ENCODE measurements around the gene SV2B.
A peak's percentile ranks its signal among the peaks of the same experiment; 100 is the strongest.

Gene SV2B, protein sequence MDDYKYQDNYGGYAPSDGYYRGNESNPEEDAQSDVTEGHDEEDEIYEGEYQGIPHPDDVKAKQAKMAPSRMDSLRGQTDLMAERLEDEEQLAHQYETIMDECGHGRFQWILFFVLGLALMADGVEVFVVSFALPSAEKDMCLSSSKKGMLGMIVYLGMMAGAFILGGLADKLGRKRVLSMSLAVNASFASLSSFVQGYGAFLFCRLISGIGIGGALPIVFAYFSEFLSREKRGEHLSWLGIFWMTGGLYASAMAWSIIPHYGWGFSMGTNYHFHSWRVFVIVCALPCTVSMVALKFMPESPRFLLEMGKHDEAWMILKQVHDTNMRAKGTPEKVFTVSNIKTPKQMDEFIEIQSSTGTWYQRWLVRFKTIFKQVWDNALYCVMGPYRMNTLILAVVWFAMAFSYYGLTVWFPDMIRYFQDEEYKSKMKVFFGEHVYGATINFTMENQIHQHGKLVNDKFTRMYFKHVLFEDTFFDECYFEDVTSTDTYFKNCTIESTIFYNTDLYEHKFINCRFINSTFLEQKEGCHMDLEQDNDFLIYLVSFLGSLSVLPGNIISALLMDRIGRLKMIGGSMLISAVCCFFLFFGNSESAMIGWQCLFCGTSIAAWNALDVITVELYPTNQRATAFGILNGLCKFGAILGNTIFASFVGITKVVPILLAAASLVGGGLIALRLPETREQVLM

DNA sequence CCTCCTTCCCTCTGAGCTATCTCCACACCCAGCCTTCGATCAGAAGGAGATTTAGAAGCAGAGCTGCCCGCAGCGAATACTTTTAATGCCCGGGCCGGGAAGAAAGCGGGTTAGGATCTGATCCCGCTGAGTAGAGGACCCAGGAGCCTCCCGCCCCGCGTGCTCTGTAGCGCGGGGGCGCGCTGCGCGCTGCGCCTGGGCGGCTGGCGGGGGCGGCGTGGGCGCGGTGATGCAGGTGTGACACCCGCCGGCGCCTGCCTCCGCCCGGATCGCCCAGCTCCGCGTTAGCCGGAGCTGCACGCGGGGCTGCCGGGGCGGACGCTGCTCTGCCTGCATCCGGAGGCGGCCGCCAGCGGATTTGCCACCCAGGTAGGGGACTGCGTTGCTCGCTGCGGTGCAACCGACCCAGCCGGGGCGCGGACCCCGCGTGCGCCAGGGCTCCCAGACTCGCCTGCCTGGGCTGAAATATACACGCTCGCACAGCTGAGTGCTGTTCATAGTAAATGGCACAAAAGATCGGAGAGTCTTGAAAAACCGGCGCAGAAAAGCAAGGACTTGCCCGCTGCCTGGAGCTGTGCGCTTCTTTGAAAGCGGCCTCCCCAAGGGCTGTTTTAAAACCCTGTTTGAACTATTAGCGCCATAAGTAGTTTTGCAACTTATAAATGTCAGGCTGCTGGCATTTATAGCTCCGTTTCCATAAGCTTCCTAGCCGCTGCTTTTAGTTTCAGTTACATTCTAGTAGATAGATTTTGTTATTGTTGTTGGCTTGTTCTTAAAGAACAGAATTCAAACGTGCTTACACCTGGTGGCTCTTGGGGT, at the start of gene SV2B:
Gene SV2B, plus strand, starts transcription at position 263 of the 819 bp plus-strand sequence. CDS start 126,007 bp downstream, outside the sequence.
- H3K4me3 ChIP-seq (ENCODE audit: low read length): peak within 1 kb of the TSS; percentile 41
- TF ChIP-seq, protein P1, sequence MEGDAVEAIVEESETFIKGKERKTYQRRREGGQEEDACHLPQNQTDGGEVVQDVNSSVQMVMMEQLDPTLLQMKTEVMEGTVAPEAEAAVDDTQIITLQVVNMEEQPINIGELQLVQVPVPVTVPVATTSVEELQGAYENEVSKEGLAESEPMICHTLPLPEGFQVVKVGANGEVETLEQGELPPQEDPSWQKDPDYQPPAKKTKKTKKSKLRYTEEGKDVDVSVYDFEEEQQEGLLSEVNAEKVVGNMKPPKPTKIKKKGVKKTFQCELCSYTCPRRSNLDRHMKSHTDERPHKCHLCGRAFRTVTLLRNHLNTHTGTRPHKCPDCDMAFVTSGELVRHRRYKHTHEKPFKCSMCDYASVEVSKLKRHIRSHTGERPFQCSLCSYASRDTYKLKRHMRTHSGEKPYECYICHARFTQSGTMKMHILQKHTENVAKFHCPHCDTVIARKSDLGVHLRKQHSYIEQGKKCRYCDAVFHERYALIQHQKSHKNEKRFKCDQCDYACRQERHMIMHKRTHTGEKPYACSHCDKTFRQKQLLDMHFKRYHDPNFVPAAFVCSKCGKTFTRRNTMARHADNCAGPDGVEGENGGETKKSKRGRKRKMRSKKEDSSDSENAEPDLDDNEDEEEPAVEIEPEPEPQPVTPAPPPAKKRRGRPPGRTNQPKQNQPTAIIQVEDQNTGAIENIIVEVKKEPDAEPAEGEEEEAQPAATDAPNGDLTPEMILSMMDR (IDR thresholded peaks at IDR 0.05; ENCODE audit: insufficient read depth, low read depth, low read length, missing control alignments): no peak
- peak; percentile 38 for DNase-seq (ENCODE audit: low read depth)

GRCh38 chr15:91051248-91051647, 48.8 kb upstream of the SV2B start:
- H3K4me3 ChIP-seq (ENCODE audit: low read length): no peak overlapping the region
- TF ChIP-seq, protein P1 (IDR thresholded peaks at IDR 0.05; ENCODE audit: insufficient read depth, low read depth, low read length, missing control alignments): no peak
- DNase-seq (ENCODE audit: low read depth): no peak

DNA sequence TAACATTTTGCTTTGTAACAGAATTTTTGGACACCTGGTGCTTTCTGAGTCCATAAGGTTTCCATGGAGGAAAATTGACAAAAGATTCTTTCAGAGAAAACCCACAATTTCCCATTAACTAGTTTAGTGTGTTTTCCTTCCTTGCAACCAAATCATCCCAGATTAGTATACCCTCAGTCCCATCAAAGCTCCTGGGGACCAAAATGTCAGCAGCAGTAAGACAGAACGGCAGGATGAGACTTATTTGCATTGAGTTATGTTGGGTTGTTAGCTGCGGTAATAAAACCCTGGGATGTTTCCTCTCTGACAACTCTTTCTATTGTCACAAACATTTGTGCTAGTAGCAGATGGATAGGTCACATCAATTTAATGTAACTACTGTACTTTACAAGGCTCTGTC, 45.2 kb upstream of the SV2B start:
- TF ChIP-seq, protein P1 (IDR thresholded peaks at IDR 0.05; ENCODE audit: insufficient read depth, low read depth, low read length, missing control alignments): no peak
- no peak for DNase-seq (ENCODE audit: low read depth)
- no peak overlapping the region for H3K4me3 ChIP-seq (ENCODE audit: low read length)

DNA sequence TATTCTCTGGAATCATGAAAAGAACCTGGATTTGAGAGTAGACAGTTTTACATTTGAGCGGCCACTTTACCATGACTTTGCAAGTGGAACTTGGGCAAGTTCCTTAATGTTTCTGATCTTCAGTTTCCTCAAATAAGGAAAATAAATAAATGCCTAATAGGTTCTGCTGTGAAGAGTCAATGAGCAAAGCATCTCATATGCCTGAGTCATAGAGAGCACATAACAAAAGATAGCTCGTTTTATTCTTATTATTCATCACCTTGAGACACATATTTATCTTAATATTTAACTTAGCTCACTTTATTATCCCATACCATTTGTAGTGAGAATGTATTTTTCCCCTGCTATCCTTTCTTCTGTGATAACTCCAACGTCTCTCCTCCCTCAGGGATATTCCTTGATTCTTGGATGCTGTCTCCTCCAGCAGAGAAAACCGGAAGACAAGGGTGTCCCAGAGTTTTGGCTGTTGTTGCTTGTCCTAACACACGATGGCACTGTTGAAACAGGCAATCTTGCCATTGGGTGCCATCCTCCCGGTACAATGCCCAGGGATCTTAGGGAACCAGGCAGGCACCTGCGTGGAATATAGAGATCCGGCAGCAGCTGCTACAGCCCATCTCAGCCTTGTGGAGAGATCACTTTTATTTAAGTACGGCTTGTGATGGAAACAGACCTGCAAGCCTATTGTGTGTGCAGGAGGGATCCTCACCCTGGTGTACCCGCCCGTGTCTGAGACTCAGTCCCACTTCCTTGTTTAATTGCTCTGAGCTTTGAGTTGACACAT, 44.3 kb upstream of the SV2B start:
- no peak overlapping the region for H3K4me3 ChIP-seq (ENCODE audit: low read length)
- TF ChIP-seq, protein P1 (IDR thresholded peaks at IDR 0.05; ENCODE audit: insufficient read depth, low read depth, low read length, missing control alignments): peak; percentile 94
- DNase-seq (ENCODE audit: low read depth): peak; percentile 79

DNA sequence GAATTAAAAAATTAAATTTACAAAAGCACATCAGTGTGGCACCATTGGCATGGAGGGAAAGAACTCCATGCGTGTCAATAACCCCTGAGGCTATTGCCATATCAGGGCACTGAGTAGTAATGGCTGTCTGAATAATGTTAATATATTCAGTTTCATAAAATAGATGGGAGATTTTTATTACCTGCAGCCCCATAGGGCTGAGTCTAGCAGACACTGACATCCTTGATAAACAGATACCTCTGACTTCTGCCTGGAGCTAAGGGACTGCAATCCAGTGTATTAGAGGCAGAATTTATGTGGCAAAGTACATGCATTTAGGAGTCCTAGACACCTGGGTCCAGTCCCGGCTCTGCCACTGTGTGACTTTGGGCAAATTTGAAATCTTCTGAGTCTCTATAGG, 38.8 kb upstream of the SV2B start:
- TF ChIP-seq, protein P1 (IDR thresholded peaks at IDR 0.05; ENCODE audit: insufficient read depth, low read depth, low read length, missing control alignments): no peak

GRCh38 chr15:91061997-91062396, 38.1 kb upstream of the SV2B start:
- DNase-seq (ENCODE audit: low read depth): no peak
- no peak overlapping the region for H3K4me3 ChIP-seq (ENCODE audit: low read length)
- TF ChIP-seq, protein P1 (IDR thresholded peaks at IDR 0.05; ENCODE audit: insufficient read depth, low read depth, low read length, missing control alignments): no peak

More for the DNA sequence above, 38.8 kb upstream of the SV2B start:
- H3K4me3 ChIP-seq (ENCODE audit: low read length): no peak overlapping the region
- no peak for DNase-seq (ENCODE audit: low read depth)

Data from epithelial cell of esophagus (primary cell).